HG02852 (cell line): ENCODE results near the gene CYB5R2.
A peak's percentile ranks its signal among the peaks of the same experiment; 100 is the strongest.

Experiments
- ATAC-seq: cut with Tn5 transposase; IDR thresholded peaks from one replicate; pipeline ENCODE4 v1.9.1; 2021; ENCODE audit warnings: mild to moderate bottlenecking, moderate library complexity; ENCODE audit not compliant: unreplicated experiment

The CYB5R2 gene

DNA sequence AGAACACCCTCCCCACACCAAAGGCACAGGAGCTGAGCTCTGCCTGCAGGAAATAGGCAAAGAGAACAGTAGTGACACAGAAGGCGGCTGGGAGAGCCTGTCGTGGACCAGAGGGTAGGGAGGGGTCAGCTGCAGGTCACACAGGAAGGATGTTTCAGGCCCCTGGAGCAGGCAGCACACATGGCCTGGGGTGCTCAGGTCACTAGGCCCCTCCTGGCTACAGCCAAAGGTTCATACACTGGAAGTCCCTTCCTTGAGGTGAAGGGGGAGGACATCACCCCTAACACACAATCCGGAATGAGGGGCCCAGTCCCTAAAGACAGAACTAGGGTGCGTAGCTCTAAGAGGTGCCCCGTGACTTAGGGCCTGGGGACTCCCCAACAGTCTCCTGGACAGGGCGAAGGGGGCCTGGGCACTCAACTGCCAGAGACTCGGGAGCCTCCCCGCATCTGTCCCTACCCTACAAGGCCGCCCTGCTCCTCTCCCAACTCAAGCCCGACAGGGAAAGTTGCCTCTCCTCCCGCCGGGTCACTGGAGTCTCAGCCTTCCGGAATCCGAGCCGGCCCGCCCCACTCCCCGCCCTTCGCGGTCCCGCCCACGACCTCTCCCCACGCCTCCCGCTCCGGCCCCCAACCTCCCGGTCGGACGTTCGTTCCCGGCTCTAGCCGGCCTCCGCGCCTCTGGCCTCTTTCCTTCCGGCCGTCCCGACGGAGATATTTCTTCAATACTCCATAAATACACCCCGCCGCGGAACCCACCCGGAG lies at the start of gene CYB5R2:
CYB5R2 (minus strand) TSS at position 541 of the 764 bp plus-strand sequence. CDS start 675 bp downstream, outside the sequence.
- peak; percentile 35 for ATAC-seq

DNA sequence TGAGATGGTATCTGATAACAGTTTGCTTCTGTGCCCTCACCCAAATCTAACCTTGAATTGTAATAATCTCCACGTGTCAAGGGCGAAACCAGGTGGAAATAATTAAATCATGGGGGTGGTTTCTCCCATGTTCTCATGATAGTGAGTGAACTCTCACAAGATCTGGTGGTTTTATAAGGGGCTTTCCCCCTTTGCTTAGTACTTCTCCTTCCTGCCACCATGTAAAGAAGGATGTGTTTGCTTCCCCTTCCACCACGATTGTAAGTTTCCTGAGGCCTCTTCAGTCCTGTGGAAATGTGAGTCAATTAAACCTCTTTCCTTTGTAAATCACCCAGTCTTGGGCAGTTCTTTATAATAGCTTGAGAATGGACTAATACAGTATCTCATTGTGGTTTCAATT lies 41.5 kb upstream of the CYB5R2 start:
- ATAC-seq = no peak

GRCh38 chr11:7706377-7706776 lies 33.1 kb upstream of the CYB5R2 start, which contains the start of gene OVCH2:
TSS of gene OVCH2 (minus strand) at chr11:7706477. CDS start at chr11:7706394, 83 bp downstream.
- no peak for ATAC-seq

- ATAC-seq = no peak
Observed at GRCh38 chr11:7703740-7704139, 30.4 kb upstream of the CYB5R2 start.

- ATAC-seq = no peak
Observed at GRCh38 chr11:7696424-7696823, 23.1 kb upstream of the CYB5R2 start.

DNA sequence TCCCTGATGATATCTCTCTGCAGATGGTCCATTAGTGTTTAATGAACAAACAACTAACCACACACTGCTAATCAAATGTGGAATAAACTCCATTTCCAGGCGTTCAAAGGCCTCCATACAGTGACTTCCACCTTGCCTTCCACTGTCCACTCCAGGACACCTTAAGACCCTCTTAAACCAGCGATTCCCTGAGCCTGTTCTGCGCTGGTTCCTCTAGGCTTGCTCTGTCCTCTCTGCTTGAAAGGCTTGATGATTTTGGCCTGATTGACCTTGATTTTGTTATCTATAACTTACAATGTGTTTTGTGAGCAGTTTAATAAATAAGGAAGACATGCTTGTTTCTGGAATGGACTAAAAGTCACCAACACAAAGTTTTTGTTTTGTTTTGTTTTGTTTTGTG lies 20.9 kb upstream of the CYB5R2 start:
- ATAC-seq = no peak

- ATAC-seq = no peak
Observed at GRCh38 chr11:7692426-7692825, 19.1 kb upstream of the CYB5R2 start.

GRCh38 chr11:7691759-7692350 lies 18.6 kb upstream of the CYB5R2 start:
- no peak for ATAC-seq

- no peak for ATAC-seq
Observed at GRCh38 chr11:7690648-7691047, 17.3 kb upstream of the CYB5R2 start.

GRCh38 chr11:7689239-7689638 lies 15.9 kb upstream of the CYB5R2 start:
- ATAC-seq = no peak

DNA sequence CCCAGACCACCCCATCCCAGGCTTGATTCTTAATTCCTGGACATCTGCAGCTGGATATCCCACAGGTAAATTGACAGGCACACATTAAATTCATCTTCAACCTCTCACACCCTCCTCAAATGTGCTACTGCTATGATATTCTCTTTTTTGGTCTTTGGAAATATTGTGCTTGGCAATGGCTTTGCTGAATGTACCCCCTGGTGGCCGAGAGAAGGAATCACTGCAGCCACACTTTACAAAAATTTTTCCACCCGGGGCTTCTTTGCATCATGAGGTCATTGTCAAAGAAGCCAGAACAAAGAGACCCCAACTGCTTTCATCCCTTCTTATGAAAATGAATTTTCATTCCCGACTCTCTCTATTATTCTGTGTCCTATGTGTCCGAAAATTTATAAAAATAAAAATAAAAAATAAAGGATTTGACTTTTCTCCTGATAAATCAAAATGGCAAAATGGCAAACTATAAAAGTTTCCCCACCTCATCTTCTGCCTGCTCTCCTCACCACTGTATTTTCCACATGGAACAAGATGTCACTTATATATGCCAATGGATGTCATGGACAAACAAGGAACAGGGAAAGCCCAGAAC lies 15.0 kb upstream of the CYB5R2 start:
- ATAC-seq = no peak

- ATAC-seq = no peak
Observed at GRCh38 chr11:7687386-7687785, 14.1 kb upstream of the CYB5R2 start.

- no peak for ATAC-seq
Observed at GRCh38 chr11:7686761-7687160, 13.5 kb upstream of the CYB5R2 start.

- no peak for ATAC-seq
Observed at GRCh38 chr11:7683571-7683970, 10.3 kb upstream of the CYB5R2 start.

DNA sequence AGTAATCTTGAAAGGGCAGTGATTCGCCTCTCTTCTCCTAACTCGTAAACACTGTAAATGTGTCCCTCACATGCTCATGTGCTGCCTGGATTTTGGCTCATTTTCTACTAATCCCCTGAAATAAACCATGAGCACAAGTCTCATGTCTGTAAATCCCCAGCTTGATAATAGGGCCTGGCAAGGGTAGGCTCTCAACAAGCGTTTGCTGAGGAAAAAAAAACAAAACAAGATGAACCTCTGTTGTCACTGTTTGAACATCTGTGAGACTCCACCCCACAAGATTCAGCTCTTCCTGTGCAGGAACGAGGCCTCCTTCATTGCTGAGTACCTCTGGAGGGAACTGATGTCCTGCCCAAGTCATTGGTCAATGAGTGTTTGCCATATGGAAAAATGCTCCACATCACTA lies 4.5 kb upstream of the CYB5R2 start:
- no peak for ATAC-seq

GRCh38 chr11:7677071-7677470 lies 3.8 kb upstream of the CYB5R2 start:
- ATAC-seq = no peak

DNA sequence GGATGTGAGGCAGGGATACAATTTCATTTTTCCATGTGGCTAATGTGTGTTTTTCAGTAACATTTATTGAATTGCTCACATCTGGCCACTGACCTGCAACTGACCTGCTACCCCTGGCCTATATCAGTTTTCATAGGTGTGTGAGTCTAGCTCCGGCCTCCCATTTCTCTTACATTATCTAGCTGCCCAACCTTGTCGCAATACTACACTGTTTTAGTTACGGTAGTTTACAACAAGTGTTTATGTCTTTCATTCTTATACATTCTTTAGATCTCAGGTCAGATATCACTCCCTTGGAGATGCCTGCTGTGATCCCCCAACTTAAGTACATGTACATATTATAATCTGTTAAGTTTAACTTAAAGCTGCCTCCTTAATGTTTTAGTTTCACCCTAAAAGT lies 2.3 kb upstream of the CYB5R2 start:
- no peak for ATAC-seq

DNA sequence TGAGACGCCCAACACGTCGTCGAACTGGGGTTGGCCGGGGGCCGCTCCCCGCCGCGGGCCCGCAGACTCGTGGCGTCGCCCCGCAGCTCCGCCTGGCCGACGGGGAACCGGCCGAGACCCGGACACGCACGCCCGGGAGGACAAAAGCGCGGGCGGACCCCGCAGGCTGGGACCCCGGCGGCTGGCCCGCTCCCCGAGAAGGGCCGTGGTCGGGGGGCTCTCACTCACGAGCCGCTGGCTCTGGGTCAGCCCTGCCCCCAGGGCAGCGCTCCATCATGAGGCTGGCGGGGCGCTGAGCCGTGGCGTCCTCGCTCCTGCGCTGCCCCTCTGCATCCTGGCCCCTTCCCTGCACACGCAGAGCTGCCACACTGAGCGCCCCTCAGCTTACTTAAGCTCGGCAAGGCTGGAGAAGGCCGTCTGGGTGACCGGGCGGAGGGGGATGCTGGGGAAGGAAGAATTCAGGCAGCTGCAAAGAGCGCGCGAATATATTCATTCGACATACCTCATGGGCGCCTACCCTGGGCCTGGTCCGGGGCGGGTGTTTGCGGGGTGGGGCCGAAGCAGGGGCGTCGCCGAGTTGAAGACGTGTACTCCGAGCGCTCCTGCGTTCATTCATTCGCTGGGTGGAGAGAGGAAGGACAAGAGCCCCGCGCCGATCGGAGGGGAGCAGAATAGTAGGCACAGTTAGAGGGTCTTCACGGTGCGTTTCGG lies 579 bp upstream of the CYB5R2 start:
- peak; percentile 8 for ATAC-seq

- peak; percentile 2 for ATAC-seq
Observed at GRCh38 chr11:7672276-7672959, 882 bp downstream of the CYB5R2 start.

GRCh38 chr11:7671347-7672215 lies 1.7 kb downstream of the CYB5R2 start:
- ATAC-seq = peak; percentile 64
